Myocyte (in vitro differentiated cells): ENCODE measurements around the gene ZNF691. TPM values are rescaled to one million over a fixed set of nuclear protein-coding genes. Genes with fewer than 3 reads are reported as not detected.

Source experiments
- DNase-seq: peaks from one replicate; pipeline ENCODE4 v3.0.0-alpha.2; 2012; ENCODE audit warnings: low read depth
- total RNA-seq: library from RNA; depleted of rRNA; stranded (reverse); fragments of >200 nt; gene quantifications from 2 replicates; pipeline ENCODE4 v1.2.3, GENCODE V29; 2014

Gene ZNF691
- total RNA-seq, 1 donor from 2014 or later: 10.8 TPM

DNA sequence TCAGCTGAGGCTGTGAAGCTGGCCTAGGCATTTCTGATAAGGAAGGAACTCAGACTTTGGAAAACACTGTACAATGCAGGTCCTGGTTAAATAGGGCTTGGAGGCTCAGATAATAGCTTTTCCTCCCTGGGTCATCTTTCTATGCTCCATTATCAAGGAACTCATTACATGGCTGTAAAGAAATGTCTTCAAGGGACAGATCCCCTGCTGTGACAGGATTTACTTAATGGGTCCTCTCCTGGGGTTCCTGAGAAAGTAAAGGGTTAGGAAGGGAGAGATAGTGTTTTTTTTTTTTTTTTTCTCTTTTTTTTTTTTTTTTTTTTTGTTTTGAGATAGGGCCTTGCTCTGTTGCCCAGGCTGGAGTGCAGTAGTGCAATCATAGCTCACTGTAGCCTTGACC lies 15.1 kb upstream of the ZNF691 start:
- no peak for DNase-seq

DNA sequence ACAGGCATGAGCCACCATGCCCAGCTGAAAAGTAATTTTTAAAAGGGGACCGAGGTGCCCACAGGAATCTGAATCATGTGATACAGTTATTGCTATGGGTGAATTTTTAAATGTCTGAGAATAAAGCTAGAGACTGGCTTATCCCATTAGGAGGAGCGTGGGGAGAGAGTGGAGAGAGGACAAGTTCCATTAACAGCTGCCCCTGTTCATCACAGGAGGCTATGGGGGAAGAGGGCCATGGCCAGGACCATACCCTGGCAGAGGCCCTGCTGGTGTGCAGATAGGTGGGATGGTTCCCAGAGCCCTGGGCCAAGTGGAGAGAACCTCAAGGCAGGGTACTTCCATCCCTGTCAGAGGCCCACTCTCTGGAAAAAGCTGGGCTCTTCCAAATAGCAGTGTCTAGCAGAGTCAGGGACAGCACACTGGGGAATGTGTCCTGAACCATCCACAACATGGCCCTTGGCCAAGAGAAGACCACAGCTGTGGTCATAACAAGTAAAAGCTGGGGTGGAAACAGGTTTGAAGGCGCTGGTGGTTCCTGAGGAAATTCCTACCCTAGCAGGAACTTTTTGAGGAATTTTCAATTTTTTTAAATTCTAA lies 13.7 kb upstream of the ZNF691 start:
- peak; percentile 88 for DNase-seq

DNA sequence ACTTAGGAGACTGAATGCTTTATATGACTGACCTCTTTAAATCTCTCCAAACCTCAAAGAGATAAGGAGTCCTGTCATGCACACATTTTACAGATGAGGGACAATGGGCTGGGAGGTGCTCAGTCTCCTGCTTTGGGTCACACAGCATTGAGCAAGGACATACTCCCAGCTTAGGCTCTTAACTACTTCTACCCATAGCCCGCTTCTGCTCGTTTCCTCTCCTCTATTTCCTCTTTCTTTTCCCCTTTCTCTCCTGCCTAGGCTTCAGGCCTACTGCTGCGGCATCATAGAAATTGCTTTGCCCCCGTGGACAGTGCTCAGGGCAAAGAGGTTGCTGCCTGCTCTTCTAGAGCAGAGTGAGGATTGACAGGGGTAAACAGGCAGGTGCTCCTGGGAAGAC lies 12.4 kb upstream of the ZNF691 start:
- DNase-seq: no peak

DNA sequence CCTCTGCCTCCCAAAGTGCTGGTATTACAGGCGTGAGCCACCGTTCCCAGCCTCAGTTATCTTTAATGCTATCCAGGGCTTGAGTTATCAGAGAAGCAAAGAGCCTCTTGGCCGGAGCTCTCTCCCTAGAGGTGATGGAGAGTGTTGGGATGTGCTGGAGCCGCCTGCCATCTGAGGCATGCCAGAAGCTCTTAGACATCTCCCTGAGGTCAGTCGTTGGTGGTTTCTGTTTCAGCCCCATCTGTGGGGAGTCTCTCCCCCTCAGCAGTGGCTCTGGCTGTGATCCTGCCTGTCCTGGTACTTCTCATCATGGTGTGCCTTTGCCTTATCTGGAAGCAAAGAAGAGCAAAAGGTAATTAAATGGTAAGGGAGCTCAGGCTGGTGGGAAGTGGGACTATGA lies 11.6 kb upstream of the ZNF691 start:
- no peak for DNase-seq

DNA sequence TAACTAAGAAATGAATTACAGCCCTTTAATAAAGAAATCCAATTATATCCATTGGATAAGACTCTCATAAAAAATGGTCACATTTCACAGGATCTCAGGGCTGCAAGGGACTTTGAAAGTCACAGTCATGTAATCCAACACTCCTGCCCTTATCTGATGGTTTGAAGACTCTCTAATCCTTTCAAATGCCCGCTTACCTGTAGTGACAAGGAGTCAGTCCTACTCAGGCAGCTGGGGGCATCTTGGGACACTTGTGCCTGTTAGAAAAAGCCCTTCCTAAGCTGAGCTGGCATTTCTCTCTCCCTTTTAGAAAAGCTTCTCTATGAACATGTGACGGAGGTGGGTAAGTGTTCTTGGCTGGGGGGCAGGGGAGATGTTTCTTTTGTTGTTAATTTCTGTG lies 11.0 kb upstream of the ZNF691 start:
- no peak for DNase-seq

DNA sequence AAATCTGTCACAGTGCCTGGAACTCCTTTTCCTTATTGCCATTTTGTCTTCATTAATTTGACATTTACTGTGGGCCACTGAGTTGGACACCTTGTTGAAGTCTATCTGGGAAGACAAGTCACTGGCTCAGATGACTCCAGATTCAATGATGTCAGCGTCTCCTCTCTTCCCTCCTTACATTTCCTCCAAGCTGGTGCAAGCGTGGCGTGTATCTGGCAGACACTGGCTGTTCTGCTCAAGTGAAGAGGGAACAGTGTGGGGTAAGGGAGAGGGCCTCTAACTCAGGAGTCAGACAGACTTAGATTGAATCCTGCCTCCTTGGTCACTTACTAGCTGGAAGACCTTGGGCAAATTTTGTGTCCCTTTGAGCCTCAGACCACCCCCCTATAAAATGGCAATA lies 8.7 kb upstream of the ZNF691 start:
- DNase-seq: no peak

DNA sequence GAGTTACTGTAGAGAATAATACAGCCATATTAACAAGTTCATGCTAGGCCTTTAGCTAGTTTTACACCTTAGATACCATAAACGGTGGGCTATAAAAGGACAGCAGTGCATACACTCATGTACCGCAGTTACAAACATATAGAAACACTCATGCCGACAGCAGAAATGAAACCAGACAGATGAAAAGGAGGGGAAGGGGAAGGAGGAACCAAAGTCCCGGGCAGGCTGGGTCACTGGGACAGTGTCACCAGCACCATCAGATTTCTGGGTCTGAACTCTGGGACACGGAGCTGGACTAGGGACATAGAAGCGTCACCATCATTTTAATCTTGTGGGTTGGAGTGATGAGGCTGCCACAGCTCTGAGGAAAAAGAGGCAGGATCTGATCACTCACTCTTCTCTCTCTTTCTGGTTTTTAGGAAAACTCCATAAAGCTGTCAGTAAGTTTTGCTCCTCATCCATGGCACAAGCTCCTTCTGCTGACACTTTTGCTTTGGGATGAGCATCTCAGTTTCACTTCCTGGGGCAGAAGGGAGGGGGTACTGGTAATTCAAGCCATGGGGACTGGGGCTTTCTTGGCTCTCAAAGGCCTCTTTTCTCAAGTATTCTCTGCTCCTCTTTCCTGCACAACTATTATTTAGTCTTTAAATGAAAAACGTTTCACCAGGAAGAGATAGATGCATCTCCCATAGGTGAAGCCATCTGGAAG lies 7.8 kb upstream of the ZNF691 start:
- no peak for DNase-seq

DNA sequence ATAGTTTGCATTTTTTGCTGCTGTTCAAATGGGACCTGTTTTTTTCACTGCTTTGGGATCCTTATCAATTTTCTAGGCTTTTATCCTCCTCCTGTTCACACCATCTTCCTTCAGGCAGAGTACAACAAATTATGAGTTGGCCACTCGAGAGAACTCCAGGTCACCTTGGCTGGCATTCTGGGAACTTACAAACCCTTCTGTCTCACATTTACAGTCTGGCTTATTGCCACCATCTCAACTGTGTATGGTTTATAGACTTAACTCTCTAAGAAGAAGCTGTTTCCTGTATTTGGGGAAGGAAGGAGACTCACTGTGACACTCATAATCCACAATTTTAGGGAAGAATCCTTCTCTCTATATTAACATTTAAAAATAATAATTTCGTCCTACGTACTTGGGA lies 5.4 kb upstream of the ZNF691 start:
- no peak for DNase-seq

DNA sequence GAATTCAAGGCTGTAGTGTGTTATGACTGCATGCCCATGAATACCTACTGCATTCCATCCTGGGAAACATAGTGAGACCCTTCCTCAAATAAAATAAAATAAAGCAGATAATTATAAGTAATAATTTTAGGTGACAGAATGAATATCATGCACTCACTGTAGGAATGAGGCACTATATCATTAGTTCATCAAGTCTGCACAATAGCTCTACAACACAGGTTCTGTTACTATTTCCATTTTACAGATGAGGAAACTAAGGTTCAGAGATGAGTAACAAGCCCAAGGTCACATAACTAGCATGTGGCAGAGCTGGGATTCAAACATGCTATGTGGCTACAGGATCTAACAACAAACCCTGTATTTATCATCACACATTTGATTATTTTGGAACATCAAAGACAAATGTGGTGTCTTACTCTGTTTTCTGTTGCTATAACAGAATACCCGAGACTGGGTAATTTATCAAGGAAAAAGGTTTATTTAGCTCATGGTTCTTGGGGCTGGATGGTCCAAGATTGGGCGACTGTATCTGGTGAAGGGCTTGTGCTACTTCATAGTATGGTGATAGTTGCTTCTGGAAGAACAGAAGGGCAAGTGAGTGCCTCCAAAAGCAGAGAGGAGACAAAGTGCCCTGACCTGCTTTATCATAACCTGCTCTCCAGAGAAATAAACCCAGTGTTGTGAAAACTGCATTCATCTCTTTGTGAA lies 4.8 kb upstream of the ZNF691 start:
- DNase-seq: no peak

DNA sequence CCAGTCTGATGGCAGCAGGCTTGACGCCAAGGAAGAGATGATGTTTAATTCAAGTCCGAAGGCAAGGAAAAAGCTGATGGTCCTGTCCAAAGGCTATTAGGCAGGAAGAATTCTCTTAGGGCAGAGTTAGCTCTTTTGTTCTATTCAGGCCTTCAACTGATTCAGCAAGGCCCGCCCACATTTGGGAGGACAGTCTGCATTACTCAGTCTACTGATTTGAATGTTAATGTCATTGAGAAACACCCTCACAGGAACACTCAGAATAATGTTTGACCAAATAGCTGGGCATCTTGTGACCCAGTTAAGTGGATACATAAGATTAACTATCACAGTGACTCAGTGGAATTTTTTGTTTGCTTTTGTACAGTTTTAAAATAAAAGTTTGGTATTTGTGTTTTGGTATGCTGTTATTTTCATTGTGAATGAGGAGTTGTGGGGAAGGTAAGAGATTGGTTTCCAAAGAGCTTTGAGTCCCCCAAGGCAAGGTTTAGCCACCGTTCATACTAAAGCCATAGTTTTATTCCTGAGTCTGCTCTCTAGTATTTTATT lies 1.7 kb upstream of the ZNF691 start:
- DNase-seq: no peak

DNA sequence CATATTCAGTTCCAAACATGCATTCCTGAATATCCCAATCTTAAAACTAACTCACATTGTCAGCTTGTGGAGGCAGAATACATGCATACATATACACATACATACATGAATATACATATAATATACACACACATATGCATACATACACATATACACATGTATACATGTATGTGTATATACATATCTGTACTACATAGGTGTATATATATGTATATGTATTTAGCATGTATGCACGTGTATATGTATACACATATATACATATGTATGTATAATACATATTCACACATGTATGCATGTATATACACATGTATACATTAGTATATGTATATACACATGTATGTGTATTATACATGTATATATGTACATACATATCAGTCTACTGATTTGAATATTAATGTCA lies 1.2 kb upstream of the ZNF691 start:
- no peak for DNase-seq

DNA sequence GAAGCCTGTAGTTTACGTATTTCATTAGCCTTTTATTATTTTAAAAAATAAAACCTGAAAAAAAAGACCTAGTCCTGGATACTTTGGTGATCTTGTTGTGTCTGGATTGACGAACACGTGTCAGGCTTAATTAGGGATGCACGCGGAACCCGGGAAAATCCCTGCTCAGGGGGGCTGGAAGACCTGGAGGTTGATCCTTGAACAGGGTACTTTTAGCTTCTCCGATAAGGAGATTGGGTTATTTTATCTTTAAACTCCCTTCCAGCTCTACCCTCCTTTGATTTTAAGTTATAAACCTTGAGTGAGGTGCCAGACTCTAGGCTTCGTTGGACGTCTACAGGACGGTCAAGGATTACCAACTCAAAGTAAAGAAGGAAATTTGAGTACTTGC lies 552 bp upstream of the ZNF691 start:
- DNase-seq: no peak

DNA sequence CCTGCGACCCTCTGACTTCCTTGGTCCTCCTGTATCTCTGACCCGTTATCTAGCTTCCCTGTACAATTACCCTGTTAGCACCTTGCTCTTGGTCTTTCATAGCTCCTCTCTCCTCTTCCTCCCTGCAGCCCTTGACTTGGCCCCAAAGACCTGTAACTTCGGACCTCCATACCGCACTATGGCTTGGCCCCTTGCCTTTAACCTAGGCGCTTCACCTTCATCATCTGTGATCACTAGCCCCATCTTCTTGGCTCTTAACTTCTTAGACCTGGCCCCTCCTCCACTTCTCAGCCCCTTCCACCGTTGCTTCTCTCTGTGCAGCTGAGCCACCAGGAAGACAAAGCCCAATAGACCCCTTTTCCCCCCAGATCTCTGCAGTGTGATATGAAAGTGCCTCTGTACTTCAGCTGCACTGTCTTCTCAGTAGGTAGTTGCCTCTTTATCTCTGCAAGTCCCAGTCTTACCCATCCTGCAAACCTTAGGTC lies 740 bp downstream of the ZNF691 start:
- no peak for DNase-seq

DNA sequence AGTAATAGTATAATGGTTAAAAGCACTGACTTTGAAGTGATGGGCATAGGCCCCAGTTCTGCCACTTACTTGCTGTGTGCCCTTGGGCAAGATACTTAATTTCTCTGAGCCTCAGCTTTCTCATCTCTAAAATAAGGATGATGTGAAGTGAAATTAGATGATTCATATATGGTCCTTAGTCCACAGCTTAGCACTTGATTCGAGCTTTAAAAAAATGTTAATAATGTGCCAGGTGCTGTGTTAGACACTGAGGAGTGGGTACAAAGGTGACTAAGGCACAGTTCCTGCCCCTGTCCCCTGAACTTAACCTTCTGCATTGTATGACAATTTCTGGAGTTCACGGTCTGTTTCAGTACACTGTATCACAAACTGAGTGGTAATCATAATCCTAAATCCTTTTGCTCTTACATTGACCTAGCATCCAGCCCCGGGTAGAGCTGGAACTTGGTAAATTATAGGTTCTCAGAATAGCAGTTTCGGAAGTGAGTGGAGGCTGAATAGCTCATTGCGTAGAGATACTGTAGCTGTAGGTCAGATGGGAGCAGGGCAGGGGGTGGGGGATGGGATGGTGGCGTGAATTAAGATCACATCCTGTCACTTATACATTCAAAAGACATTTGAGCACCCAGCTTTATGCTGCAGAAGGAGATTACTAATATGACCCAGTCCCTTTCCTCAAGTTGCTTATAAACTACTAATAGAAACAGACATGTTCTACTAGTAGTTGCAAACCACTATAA lies 1.5 kb downstream of the ZNF691 start:
- no peak for DNase-seq

DNA sequence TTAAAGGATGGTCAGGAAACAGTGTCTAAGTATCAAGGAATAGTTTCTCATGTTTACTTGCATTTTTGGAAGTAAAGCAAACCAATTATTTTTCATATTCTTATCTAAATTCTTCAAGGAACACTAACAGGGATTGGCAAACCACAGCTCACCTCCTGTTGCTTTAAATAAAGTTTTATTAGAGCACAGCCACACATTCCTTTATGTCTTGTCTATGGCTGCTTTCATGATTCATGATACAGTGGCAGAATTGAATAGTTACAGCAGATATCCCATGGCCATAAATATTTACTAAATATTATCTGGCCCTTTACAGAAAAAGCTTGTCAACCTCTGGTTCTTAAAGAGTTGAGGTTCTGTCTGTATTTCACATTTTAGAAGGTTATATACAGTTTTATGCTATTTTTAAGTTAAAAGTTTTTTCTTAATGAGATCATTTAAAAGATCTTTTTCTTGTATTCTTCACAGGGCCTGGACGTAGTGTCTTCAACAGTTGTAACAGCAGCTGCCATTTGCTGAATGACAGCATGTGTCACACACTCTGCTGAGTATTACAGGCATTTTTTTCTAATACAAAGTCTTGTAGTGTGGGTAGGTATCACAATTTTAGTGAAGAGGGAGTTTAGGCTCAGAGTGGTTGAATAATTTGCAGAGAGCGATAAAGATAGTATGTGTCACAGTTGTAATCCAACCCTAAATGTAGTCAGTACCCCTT lies 2.6 kb downstream of the ZNF691 start:
- peak; percentile 44 for DNase-seq

DNA sequence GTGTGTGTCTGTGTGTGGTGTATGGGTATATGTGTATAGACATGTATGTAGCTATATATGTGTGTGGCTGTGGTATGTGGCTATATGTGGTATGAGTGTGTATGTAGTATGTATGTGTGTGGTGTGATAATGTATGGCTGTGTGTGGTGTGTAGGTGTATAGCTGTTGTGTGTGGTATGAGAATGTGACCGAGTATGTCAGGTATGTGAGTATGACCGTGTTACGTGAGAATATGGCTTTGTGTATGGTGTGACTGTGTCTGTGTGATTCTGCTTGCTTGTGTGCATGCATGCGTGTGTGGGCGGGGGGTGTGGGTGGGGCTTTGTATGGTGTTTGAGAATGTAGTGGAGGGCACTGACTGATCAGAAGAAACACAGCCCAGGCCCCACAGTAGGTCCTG lies 3.5 kb downstream of the ZNF691 start:
- DNase-seq: no peak

DNA sequence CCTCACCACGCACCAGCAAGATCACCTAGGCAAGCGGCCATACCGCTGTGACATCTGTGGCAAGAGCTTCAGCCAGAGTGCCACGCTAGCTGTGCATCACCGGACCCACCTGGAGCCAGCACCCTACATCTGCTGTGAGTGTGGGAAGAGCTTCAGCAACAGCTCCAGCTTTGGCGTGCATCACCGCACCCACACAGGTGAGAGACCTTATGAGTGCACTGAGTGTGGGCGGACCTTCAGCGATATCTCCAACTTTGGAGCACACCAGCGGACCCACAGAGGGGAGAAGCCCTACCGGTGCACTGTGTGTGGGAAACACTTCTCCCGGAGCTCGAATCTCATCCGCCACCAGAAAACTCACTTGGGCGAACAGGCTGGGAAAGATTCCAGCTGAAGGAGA lies 5.0 kb downstream of the ZNF691 start:
- DNase-seq: no peak

DNA sequence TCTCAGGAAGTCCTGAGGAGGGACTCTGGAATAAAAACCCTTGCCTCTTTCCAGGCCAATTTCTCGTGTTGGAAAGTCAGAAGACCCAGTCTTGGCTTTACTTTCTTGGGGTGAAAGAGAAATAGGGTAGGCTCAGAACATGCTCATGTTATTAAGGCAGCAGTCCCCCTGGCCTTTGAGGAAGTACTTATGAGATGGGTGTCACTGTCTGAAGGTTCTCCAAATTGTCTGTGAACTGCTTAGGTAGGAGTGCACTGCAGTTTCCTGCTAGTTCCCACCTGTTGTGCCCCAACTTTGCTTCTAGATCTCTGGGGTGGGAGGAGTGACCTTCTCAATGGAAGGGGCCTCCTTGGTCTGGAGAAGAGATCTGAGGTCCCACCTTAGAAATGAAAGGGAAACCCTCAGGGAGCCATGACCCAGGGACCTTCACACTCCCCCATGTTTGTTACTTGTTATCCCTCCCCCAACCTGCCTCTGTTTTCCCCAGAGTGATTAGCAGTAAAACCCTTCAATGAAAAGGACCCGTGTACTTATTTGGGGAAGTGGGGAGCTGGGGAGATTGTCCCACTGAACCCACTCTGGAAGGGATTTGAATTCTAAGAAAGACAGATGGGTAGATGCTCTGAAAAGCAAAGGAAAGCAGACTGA lies 5.7 kb downstream of the ZNF691 start:
- no peak for DNase-seq

DNA sequence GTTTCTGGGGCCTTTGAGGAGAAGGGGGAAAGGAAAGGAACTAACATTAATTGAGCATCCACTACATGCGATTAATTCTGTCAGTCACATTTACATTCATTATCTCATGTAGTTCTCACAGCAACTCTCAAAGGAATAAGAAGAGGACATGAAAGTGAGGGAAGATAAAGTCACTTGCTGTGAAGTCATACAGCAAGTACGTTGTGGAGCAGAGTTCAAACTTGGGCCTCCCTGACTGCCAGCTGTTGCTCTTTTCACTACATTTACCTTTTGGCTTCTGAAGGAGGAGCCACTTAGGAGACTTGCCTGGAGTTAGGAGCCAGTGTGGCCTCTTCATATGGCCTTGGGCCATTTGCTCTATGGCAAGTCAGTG lies 6.2 kb downstream of the ZNF691 start:
- peak; percentile 22 for DNase-seq

DNA sequence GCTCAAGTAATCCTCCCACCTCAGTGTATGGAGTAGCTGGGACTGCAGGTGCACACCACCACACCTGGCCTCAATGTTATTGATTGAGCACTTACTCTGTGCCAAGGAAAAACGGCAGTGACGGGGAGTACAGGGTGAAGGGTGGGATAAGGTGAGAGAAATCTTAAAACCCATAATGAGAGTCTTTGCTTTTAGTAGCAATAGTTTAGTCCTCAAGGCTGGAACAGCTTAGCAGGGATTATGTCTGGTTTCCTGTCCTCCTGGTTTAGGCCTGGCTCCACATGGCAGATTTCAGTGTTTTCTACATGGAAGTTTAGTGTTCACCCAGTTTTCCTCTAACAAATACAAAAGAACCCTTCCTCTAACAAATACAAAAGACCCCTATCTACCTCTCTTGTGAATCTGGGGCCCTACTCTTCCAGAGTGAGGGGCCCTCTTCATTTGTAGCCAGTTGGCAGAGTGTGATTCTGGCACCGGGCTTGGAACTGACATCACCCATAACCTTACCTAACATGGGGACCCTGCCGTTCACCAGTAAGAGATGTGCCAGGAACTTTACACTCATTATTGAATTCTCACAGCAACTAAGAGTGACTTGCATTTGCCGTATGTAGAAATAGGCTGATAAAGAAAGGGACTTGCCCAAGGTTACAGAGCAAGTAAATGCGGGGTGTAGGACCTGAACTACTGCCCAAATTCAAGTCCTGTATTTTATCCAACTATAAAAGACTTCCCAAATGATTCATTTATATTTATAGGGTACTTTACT lies 6.9 kb downstream of the ZNF691 start:
- no peak for DNase-seq
